Measurements from ENCODE around the gene ENOX1.

ENOX1 gene

GRCh38 chr13:43584751-43585150 is 202.0 kb downstream of the ENOX1 start:
- H4K20me1 ChIP-seq (ENCODE audit: insufficient read depth, low read length), result no peaks in the 10 kb centered on the region
- no peaks in the 10 kb centered on the region for H3K27me3 ChIP-seq (ENCODE audit: insufficient read depth, low read length)
- no peak overlapping the region for H3K4me2 ChIP-seq (ENCODE audit: low read length)
- H3K9me2 ChIP-seq (ENCODE audit: low read depth, low read length), result no peaks in the 10 kb centered on the region
- no peaks in the 10 kb centered on the region for H3K4me1 ChIP-seq (ENCODE audit: insufficient read depth, low read length, severe bottlenecking)
- H3K36me3 ChIP-seq (ENCODE audit: insufficient read depth, low read length), result no peaks in the 10 kb centered on the region
- no peak overlapping the region for H2AFZ ChIP-seq (ENCODE audit: low read length)
- H3F3A ChIP-seq (ENCODE audit: insufficient read depth, low read length), result no peaks in the 10 kb centered on the region
- no peak overlapping the region for H3K4me3 ChIP-seq (ENCODE audit: low read depth, low read length, poor library complexity, severe bottlenecking)
- no peaks in the 10 kb centered on the region for H3K79me2 ChIP-seq (ENCODE audit: insufficient read depth, low read length)
- TF ChIP-seq EZH2 (IDR thresholded peaks at IDR 0.05; ENCODE audit: borderline replicate concordance, low read length) (no peak), CTCF (IDR thresholded peaks at IDR 0.05; ENCODE audit: low read length) (no peak)
- H3K9ac ChIP-seq (ENCODE audit: low read length), result no peak overlapping the region
- no peak overlapping the region for H3K27ac ChIP-seq (ENCODE audit: low read depth, low read length, poor library complexity, severe bottlenecking)
- no peaks in the 10 kb centered on the region for H3K9me3 ChIP-seq (ENCODE audit: low read length)

- Histone ChIP-seq H3K4me2 (ENCODE audit: low read length) (no peak overlapping the region), H3K9ac (ENCODE audit: low read length) (no peak overlapping the region)
- TF ChIP-seq CTCF (IDR thresholded peaks at IDR 0.05; ENCODE audit: low read length) (no peak), EZH2 (IDR thresholded peaks at IDR 0.05; ENCODE audit: borderline replicate concordance, low read length) (no peak)
These were observed 203.5 kb downstream of the ENOX1 start for GRCh38 chr13:43583321-43583720.

DNA sequence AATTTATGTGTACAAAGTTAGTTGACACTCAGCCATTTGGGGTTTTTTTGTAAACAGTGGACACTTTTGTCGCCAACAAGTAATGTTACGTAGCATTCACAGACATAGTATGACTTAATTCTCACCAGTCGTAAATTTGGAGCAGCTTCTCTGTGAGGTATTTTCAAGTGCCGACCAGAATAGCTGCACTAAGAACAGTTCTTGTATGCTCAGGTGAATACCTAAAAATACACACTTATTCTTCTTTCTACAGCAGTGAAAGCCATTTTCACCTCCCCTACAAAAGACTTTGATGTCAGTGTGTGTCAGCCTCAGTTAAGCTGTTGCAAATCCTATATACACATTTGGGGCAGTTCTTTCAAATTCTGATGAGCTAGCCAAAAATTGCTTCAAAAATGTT is 206.5 kb downstream of the ENOX1 start:
- Histone ChIP-seq H3K27me3 (ENCODE audit: insufficient read depth, low read length) (no peaks in the 10 kb centered on the region), H3K9me3 (ENCODE audit: low read length) (no peaks in the 10 kb centered on the region), H3K9ac (ENCODE audit: low read length) (no peak overlapping the region), H3K79me2 (ENCODE audit: insufficient read depth, low read length) (no peaks in the 10 kb centered on the region), H2AFZ (ENCODE audit: low read length) (no peak overlapping the region), H4K20me1 (ENCODE audit: insufficient read depth, low read length) (no peaks in the 10 kb centered on the region), H3F3A (ENCODE audit: insufficient read depth, low read length) (no peaks in the 10 kb centered on the region), H3K4me3 (ENCODE audit: low read depth, low read length, poor library complexity, severe bottlenecking) (no peak overlapping the region), H3K4me2 (ENCODE audit: low read length) (no peak overlapping the region), H3K27ac (ENCODE audit: low read depth, low read length, poor library complexity, severe bottlenecking) (no peak overlapping the region), H3K9me2 (ENCODE audit: low read depth, low read length) (no peaks in the 10 kb centered on the region), H3K4me1 (ENCODE audit: insufficient read depth, low read length, severe bottlenecking) (no peaks in the 10 kb centered on the region), H3K36me3 (ENCODE audit: insufficient read depth, low read length) (no peaks in the 10 kb centered on the region)
- TF ChIP-seq CTCF (IDR thresholded peaks at IDR 0.05; ENCODE audit: low read length) (no peak), EZH2 (IDR thresholded peaks at IDR 0.05; ENCODE audit: borderline replicate concordance, low read length) (no peak)

More at GRCh38 chr13:43583321-43583720, 203.5 kb downstream of the ENOX1 start:
- Histone ChIP-seq H3K9me2 (ENCODE audit: low read depth, low read length) (no peaks in the 10 kb centered on the region), H4K20me1 (ENCODE audit: insufficient read depth, low read length) (no peaks in the 10 kb centered on the region), H3K27ac (ENCODE audit: low read depth, low read length, poor library complexity, severe bottlenecking) (no peak overlapping the region), H2AFZ (ENCODE audit: low read length) (no peak overlapping the region), H3K27me3 (ENCODE audit: insufficient read depth, low read length) (no peaks in the 10 kb centered on the region), H3F3A (ENCODE audit: insufficient read depth, low read length) (no peaks in the 10 kb centered on the region), H3K4me1 (ENCODE audit: insufficient read depth, low read length, severe bottlenecking) (no peaks in the 10 kb centered on the region), H3K4me3 (ENCODE audit: low read depth, low read length, poor library complexity, severe bottlenecking) (no peak overlapping the region), H3K36me3 (ENCODE audit: insufficient read depth, low read length) (no peaks in the 10 kb centered on the region), H3K79me2 (ENCODE audit: insufficient read depth, low read length) (no peaks in the 10 kb centered on the region), H3K9me3 (ENCODE audit: low read length) (no peaks in the 10 kb centered on the region)

Measured in OCI-LY1 (cell line).